ENCODE results near the gene TFAM.

DNA sequence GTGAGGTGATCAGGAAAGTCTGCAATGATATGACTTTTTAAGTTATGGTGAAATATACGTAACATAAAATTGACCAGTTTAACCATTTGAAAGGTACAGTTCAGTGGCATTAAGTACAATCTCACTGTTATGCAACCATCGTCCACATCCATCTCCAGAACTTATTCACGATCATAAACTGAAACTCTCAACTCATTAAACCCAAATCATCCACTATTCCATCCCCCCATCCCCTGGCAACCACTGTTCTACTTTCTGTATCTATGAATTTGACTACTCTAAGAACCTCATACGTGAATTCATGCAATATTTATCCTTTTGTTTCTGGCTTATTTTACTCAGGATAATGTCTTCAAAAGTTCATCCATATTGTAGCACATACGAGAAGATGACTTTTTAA, 48.4 kb downstream of the TFAM start:
- TF ChIP-seq ZNF274 (IDR thresholded peaks at IDR 0.05; ENCODE audit: low read depth, low read length) (no peak), YY1 (IDR thresholded peaks at IDR 0.05; ENCODE audit: insufficient read depth, insufficient read length) (no peak)

Data from NT2/D1 (cell line).